ENCODE data around the gene CRY2. TPM values are rescaled to one million over a fixed set of nuclear protein-coding genes. Genes with fewer than 3 reads are reported as not detected.

CRY2 gene
- polyA plus RNA-seq, 2 donors, result 5.9 to 6.8 TPM

- H3K36me3 ChIP-seq (ENCODE audit: control insufficient read depth in 2 of 2, insufficient read depth in 2 of 2, low read length in 1 of 2), result peaks cover 17 to 37% of the 10 kb centered on the region in 2 donors
Measured at GRCh38 chr11:45871638-45872037, 24.4 kb downstream of the CRY2 start.

GRCh38 chr11:45872651-45873356 is 25.5 kb downstream of the CRY2 start:
- Histone ChIP-seq H3K36me3 (ENCODE audit: control insufficient read depth in 2 of 2, insufficient read depth in 2 of 2, low read length in 1 of 2) (peaks cover 17 to 34% of the 10 kb centered on the region in 2 donors), H3K27ac (ENCODE audit: low read depth in 2 of 2, low read length in 1 of 2) (no peak overlapping the region), H3K4me3 (ENCODE audit: low read depth in 1 of 2, low read length in 2 of 2) (no peak overlapping the region), H3K4me1 (ENCODE audit: control insufficient read depth in 2 of 2, insufficient read depth in 2 of 2, low read length in 1 of 2) (no peaks in the 10 kb centered on the region), H3K9me3 (ENCODE audit: control insufficient read depth in 2 of 2, insufficient read depth in 1 of 2, low read depth in 1 of 2, low read length in 1 of 2) (no peaks in the 10 kb centered on the region), H3K27me3 (ENCODE audit: control insufficient read depth in 1 of 2, insufficient read depth in 2 of 2, low read length in 2 of 2) (no peaks in the 10 kb centered on the region)
- 70% methylated on average over 9 of the region's 9 CpGs for WGBS, 2 donors

More at GRCh38 chr11:45871638-45872037, 24.4 kb downstream of the CRY2 start:
- Histone ChIP-seq H3K9me3 (ENCODE audit: control insufficient read depth in 2 of 2, insufficient read depth in 1 of 2, low read depth in 1 of 2, low read length in 1 of 2) (no peaks in the 10 kb centered on the region), H3K27me3 (ENCODE audit: control insufficient read depth in 1 of 2, insufficient read depth in 2 of 2, low read length in 2 of 2) (no peaks in the 10 kb centered on the region), H3K27ac (ENCODE audit: low read depth in 2 of 2, low read length in 1 of 2) (no peak overlapping the region), H3K4me1 (ENCODE audit: control insufficient read depth in 2 of 2, insufficient read depth in 2 of 2, low read length in 1 of 2) (no peaks in the 10 kb centered on the region), H3K4me3 (ENCODE audit: low read depth in 1 of 2, low read length in 2 of 2) (no peak overlapping the region)
- 86% methylated on average over 2 of the region's 2 CpGs for WGBS, 2 donors

- H3K4me1 ChIP-seq (ENCODE audit: control insufficient read depth in 2 of 2, insufficient read depth in 2 of 2, low read length in 1 of 2), result no peaks in the 10 kb centered on the region
- H3K27ac ChIP-seq (ENCODE audit: low read depth in 2 of 2, low read length in 1 of 2), result no peak overlapping the region
- H3K4me3 ChIP-seq (ENCODE audit: low read depth in 1 of 2, low read length in 2 of 2), result no peak overlapping the region
- H3K27me3 ChIP-seq (ENCODE audit: control insufficient read depth in 1 of 2, insufficient read depth in 2 of 2, low read length in 2 of 2), result no peaks in the 10 kb centered on the region
- no peaks in the 10 kb centered on the region for H3K9me3 ChIP-seq (ENCODE audit: control insufficient read depth in 2 of 2, insufficient read depth in 1 of 2, low read depth in 1 of 2, low read length in 1 of 2)
- 68 to 70% methylated on average over 6 of the region's 6 CpGs for WGBS, 2 donors
- H3K36me3 ChIP-seq (ENCODE audit: control insufficient read depth in 2 of 2, insufficient read depth in 2 of 2, low read length in 1 of 2), result peaks cover 11 to 19% of the 10 kb centered on the region in 2 donors
Measured at GRCh38 chr11:45876401-45876800, 29.1 kb downstream of the CRY2 start.

GRCh38 chr11:45877221-45877620 is 29.9 kb downstream of the CRY2 start:
- Histone ChIP-seq H3K27me3 (ENCODE audit: control insufficient read depth in 1 of 2, insufficient read depth in 2 of 2, low read length in 2 of 2) (no peaks in the 10 kb centered on the region), H3K27ac (ENCODE audit: low read depth in 2 of 2, low read length in 1 of 2) (no peak overlapping the region), H3K9me3 (ENCODE audit: control insufficient read depth in 2 of 2, insufficient read depth in 1 of 2, low read depth in 1 of 2, low read length in 1 of 2) (no peaks in the 10 kb centered on the region), H3K36me3 (ENCODE audit: control insufficient read depth in 2 of 2, insufficient read depth in 2 of 2, low read length in 1 of 2) (peaks cover 12 to 20% of the 10 kb centered on the region in 2 donors), H3K4me3 (ENCODE audit: low read depth in 1 of 2, low read length in 2 of 2) (no peak overlapping the region), H3K4me1 (ENCODE audit: control insufficient read depth in 2 of 2, insufficient read depth in 2 of 2, low read length in 1 of 2) (no peaks in the 10 kb centered on the region)
- 84 to 88% methylated on average over 8 of the region's 8 CpGs for WGBS, 2 donors

GRCh38 chr11:45877845-45878244 is 30.6 kb downstream of the CRY2 start:
- no peak overlapping the region for H3K4me3 ChIP-seq (ENCODE audit: low read depth in 1 of 2, low read length in 2 of 2)
- no peak overlapping the region for H3K27ac ChIP-seq (ENCODE audit: low read depth in 2 of 2, low read length in 1 of 2)
- H3K9me3 ChIP-seq (ENCODE audit: control insufficient read depth in 2 of 2, insufficient read depth in 1 of 2, low read depth in 1 of 2, low read length in 1 of 2), result no peaks in the 10 kb centered on the region
- no peaks in the 10 kb centered on the region for H3K27me3 ChIP-seq (ENCODE audit: control insufficient read depth in 1 of 2, insufficient read depth in 2 of 2, low read length in 2 of 2)
- WGBS, 2 donors, result 94 to 95% methylated on average over 3 of the region's 3 CpGs
- peaks cover 12 to 25% of the 10 kb centered on the region in 2 donors for H3K36me3 ChIP-seq (ENCODE audit: control insufficient read depth in 2 of 2, insufficient read depth in 2 of 2, low read length in 1 of 2)
- no peaks in the 10 kb centered on the region for H3K4me1 ChIP-seq (ENCODE audit: control insufficient read depth in 2 of 2, insufficient read depth in 2 of 2, low read length in 1 of 2)

- Histone ChIP-seq H3K27me3 (ENCODE audit: control insufficient read depth in 1 of 2, insufficient read depth in 2 of 2, low read length in 2 of 2) (no peaks in the 10 kb centered on the region), H3K9me3 (ENCODE audit: control insufficient read depth in 2 of 2, insufficient read depth in 1 of 2, low read depth in 1 of 2, low read length in 1 of 2) (no peaks in the 10 kb centered on the region), H3K27ac (ENCODE audit: low read depth in 2 of 2, low read length in 1 of 2) (no peak overlapping the region), H3K4me1 (ENCODE audit: control insufficient read depth in 2 of 2, insufficient read depth in 2 of 2, low read length in 1 of 2) (no peaks in the 10 kb centered on the region), H3K36me3 (ENCODE audit: control insufficient read depth in 2 of 2, insufficient read depth in 2 of 2, low read length in 1 of 2) (peaks cover 12 to 25% of the 10 kb centered on the region in 2 donors), H3K4me3 (ENCODE audit: low read depth in 1 of 2, low read length in 2 of 2) (no peak overlapping the region)
- WGBS, 2 donors, result 79 to 80% methylated on average over 7 of the region's 7 CpGs
Measured at GRCh38 chr11:45879803-45880686, 32.8 kb downstream of the CRY2 start.

- Histone ChIP-seq H3K27ac (ENCODE audit: low read depth in 2 of 2, low read length in 1 of 2) (no peak overlapping the region), H3K9me3 (ENCODE audit: control insufficient read depth in 2 of 2, insufficient read depth in 1 of 2, low read depth in 1 of 2, low read length in 1 of 2) (no peaks in the 10 kb centered on the region), H3K27me3 (ENCODE audit: control insufficient read depth in 1 of 2, insufficient read depth in 2 of 2, low read length in 2 of 2) (no peaks in the 10 kb centered on the region), H3K4me3 (ENCODE audit: low read depth in 1 of 2, low read length in 2 of 2) (no peak overlapping the region), H3K36me3 (ENCODE audit: control insufficient read depth in 2 of 2, insufficient read depth in 2 of 2, low read length in 1 of 2) (peaks cover 12 to 25% of the 10 kb centered on the region in 2 donors), H3K4me1 (ENCODE audit: control insufficient read depth in 2 of 2, insufficient read depth in 2 of 2, low read length in 1 of 2) (peaks cover 3 to 4% of the 10 kb centered on the region in 2 donors)
- WGBS, 2 donors, result 83% methylated on average over 15 of the region's 15 CpGs
Measured at GRCh38 chr11:45880772-45881570, 33.7 kb downstream of the CRY2 start.

GRCh38 chr11:45881708-45882368 is 34.6 kb downstream of the CRY2 start:
- Histone ChIP-seq H3K36me3 (ENCODE audit: control insufficient read depth in 2 of 2, insufficient read depth in 2 of 2, low read length in 1 of 2) (peaks cover 12 to 25% of the 10 kb centered on the region in 2 donors), H3K4me3 (ENCODE audit: low read depth in 1 of 2, low read length in 2 of 2) (no peak overlapping the region), H3K4me1 (ENCODE audit: control insufficient read depth in 2 of 2, insufficient read depth in 2 of 2, low read length in 1 of 2) (peaks cover 6 to 8% of the 10 kb centered on the region in 2 donors), H3K9me3 (ENCODE audit: control insufficient read depth in 2 of 2, insufficient read depth in 1 of 2, low read depth in 1 of 2, low read length in 1 of 2) (no peaks in the 10 kb centered on the region), H3K27me3 (ENCODE audit: control insufficient read depth in 1 of 2, insufficient read depth in 2 of 2, low read length in 2 of 2) (no peaks in the 10 kb centered on the region), H3K27ac (ENCODE audit: low read depth in 2 of 2, low read length in 1 of 2) (no peak overlapping the region)
- 76 to 85% methylated on average over 6 of the region's 6 CpGs for WGBS, 2 donors

Measured in esophagus (tissue), 2 donors.